Trophoblast cell (in vitro differentiated cells and primary cell): ENCODE data around the gene RASL10B.

Source experiments
- DNase-seq, 2 donors: peaks; one replicate each; pipeline ENCODE4 v3.0.0-alpha.2; 2016
- H2AFZ ChIP-seq: 2 replicates; pipeline ENCODE4 v1.6.1; 2013; ENCODE audit warnings: low read length, moderate library complexity, mild to moderate bottlenecking; ENCODE audit not compliant: insufficient read depth, poor library complexity
- H2AK5ac ChIP-seq: 2 replicates; pipeline ENCODE4 v1.6.1; 2013; ENCODE audit warnings: mild to moderate bottlenecking, low read length
- H2BK120ac ChIP-seq: 2 replicates; pipeline ENCODE4 v1.6.1; 2013; ENCODE audit warnings: low read length, mild to moderate bottlenecking, moderate library complexity; ENCODE audit not compliant: insufficient read depth, poor library complexity
- H2BK12ac ChIP-seq: 2 replicates; pipeline ENCODE4 v1.6.1; 2013; ENCODE audit warnings: mild to moderate bottlenecking, low read length, moderate library complexity
- H2BK5ac ChIP-seq: 2 replicates; pipeline ENCODE4 v1.6.1; 2013; ENCODE audit warnings: low read length, low read depth, moderate library complexity, mild to moderate bottlenecking; ENCODE audit not compliant: poor library complexity
- H3K14ac ChIP-seq: 2 replicates; pipeline ENCODE4 v1.6.1; 2013; ENCODE audit warnings: mild to moderate bottlenecking, low read length
- H3K18ac ChIP-seq: 2 replicates; pipeline ENCODE4 v1.6.1; 2013; ENCODE audit warnings: mild to moderate bottlenecking, low read length
- H3K23ac ChIP-seq: 2 replicates; pipeline ENCODE4 v1.6.1; 2013; ENCODE audit warnings: low read length
- H3K27ac ChIP-seq: 2 replicates; pipeline ENCODE4 v1.5.1; 2013; ENCODE audit warnings: low read depth, mild to moderate bottlenecking, inconsistent platforms, low read length, moderate library complexity
- H3K27me3 ChIP-seq: 2 replicates; pipeline ENCODE4 v1.6.1; 2013; ENCODE audit warnings: inconsistent platforms, mild to moderate bottlenecking, low read length, moderate library complexity; ENCODE audit not compliant: insufficient read depth
- H3K36me3 ChIP-seq, 2 experiments: 1 replicate in 1 of 2; 2 replicates in 1 of 2; pipeline ENCODE4 v1.6.1; 2013; ENCODE audit warnings: low read length in 2 of 2, mild to moderate bottlenecking in 2 of 2, moderate library complexity in 1 of 2; ENCODE audit not compliant: insufficient read depth in 2 of 2, control insufficient read depth in 1 of 2
- H3K4ac ChIP-seq: 2 replicates; pipeline ENCODE4 v1.6.1; 2013; ENCODE audit warnings: low read depth, mild to moderate bottlenecking, low read length, moderate library complexity
- H3K4me1 ChIP-seq, 2 experiments: 1 replicate in 1 of 2; 2 replicates in 1 of 2; pipeline ENCODE4 v1.6.1; 2013; ENCODE audit warnings: low read length in 2 of 2, mild to moderate bottlenecking in 2 of 2, moderate library complexity in 1 of 2; ENCODE audit not compliant: insufficient read depth in 2 of 2, control insufficient read depth in 1 of 2
- H3K4me2 ChIP-seq: 2 replicates; pipeline ENCODE4 v1.6.1; 2013; ENCODE audit warnings: inconsistent platforms, mild to moderate bottlenecking, low read length, moderate library complexity
- H3K4me3 ChIP-seq: 2 replicates; pipeline ENCODE4 v1.5.1; 2013; ENCODE audit warnings: mild to moderate bottlenecking, low read depth, low read length, inconsistent platforms
- H3K79me1 ChIP-seq: one replicate; pipeline ENCODE4 v1.6.1; 2013; ENCODE audit warnings: low read length
- H3K79me2 ChIP-seq: 2 replicates; pipeline ENCODE4 v1.6.1; 2013; ENCODE audit warnings: low read length, mild to moderate bottlenecking; ENCODE audit not compliant: control insufficient read depth, insufficient read depth, poor library complexity
- H3K9ac ChIP-seq: 2 replicates; pipeline ENCODE4 v1.6.1; 2013; ENCODE audit warnings: mild to moderate bottlenecking, low read length
- H3K9me3 ChIP-seq: 2 replicates; pipeline ENCODE4 v1.6.1; 2013; ENCODE audit warnings: low read depth, mild to moderate bottlenecking, control low read depth, inconsistent platforms, low read length; ENCODE audit not compliant: insufficient read depth
- H4K12ac ChIP-seq: 2 replicates; pipeline ENCODE4 v1.6.1; 2013; ENCODE audit warnings: low read depth, mild to moderate bottlenecking, low read length, moderate library complexity
- H4K8ac ChIP-seq: 2 replicates; pipeline ENCODE4 v1.6.1; 2013; ENCODE audit warnings: low read depth, mild to moderate bottlenecking, low read length, moderate library complexity
- H4K91ac ChIP-seq: one replicate; pipeline ENCODE4 v1.6.1; 2013; ENCODE audit warnings: low read depth, mild to moderate bottlenecking, low read length, moderate library complexity
- WGBS: extraction: QIAGEN DNeasy Blood & Tissue Kit; methylation state at CpG from one replicate; pipeline ENCODE4 v1.1.7; 2013; ENCODE audit warnings: missing lambda C conversion rate; ENCODE audit not compliant: insufficient read length, insufficient coverage; ENCODE audit errors: extremely low coverage; 5-methylcytosine and 5-hydroxymethylcytosine counted together

Gene RASL10B

DNA sequence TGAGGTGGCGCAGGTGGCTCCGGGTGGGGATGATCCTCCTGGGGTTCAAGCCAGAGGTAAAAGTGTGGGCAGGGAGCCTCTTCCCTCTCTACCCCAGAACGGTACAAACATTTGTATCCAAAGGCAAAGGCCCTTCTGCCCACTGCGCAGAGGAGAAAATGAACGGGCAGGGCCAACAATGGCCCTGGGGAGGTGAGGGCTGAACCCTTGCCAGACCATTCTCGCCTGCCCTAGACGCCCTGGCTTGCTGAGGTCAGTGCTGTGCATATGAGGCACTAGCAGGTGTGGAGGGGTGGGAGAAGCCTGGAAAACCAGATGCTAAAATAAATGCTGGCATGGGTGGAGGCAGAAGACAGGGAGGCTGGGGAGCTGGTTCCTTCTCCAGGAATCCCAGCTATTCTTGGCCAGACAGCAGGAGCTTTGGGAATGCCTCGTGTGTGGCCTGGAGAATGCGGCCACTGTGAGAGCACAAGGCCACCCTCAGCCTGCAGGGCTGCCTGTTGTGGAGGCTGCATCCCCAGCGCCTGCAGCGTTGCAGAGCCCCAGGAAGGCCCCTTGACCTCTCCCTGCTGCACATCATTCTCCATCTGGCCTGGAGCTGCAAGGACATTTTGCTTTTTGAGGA, 33.8 kb downstream of the RASL10B start:
- Histone ChIP-seq H3K4me3 (no peak overlapping the region), H2BK120ac (no peak overlapping the region), H3K23ac (no peak overlapping the region), H3K79me2 (no peaks in the 10 kb centered on the region), H3K18ac (no peak overlapping the region), H2AFZ (no peak overlapping the region), H4K8ac (no peak overlapping the region), H2BK5ac (no peak overlapping the region), H4K12ac (no peak overlapping the region), H3K36me3 (no peaks in the 10 kb centered on the region), H3K4ac (no peak overlapping the region), H3K27ac (peak overlapping the region; percentile 6), H3K27me3 (no peaks in the 10 kb centered on the region), H3K14ac (no peak overlapping the region), H3K9me3 (no peaks in the 10 kb centered on the region), H2AK5ac (no peak overlapping the region), H3K79me1 (peaks cover 2% of the 10 kb centered on the region), H4K91ac (no peak overlapping the region), H3K9ac (no peak overlapping the region), H2BK12ac (no peak overlapping the region), H3K4me2 (peak overlapping the region; percentile 65), H3K4me1 (peaks cover 15 to 24% of the 10 kb centered on the region in 2 experiments)
- WGBS: no CpG with 5 or more reads among the region's 11 CpGs
- no peak for DNase-seq

- H3K27me3 ChIP-seq: no peaks in the 10 kb centered on the region
- H4K8ac ChIP-seq: no peak overlapping the region
- H3K4me2 ChIP-seq: no peak overlapping the region
- H2BK5ac ChIP-seq: no peak overlapping the region
- no CpG with 5 or more reads among the region's 8 CpGs for WGBS
- H3K36me3 ChIP-seq: no peaks in the 10 kb centered on the region
- H3K9ac ChIP-seq: no peak overlapping the region
- no peak overlapping the region for H3K27ac ChIP-seq
- H3K79me1 ChIP-seq: peaks cover 2% of the 10 kb centered on the region
- no peaks in the 10 kb centered on the region for H3K79me2 ChIP-seq
- H3K4ac ChIP-seq: no peak overlapping the region
- no peak overlapping the region for H3K23ac ChIP-seq
- H3K4me3 ChIP-seq: no peak overlapping the region
- no peak overlapping the region for H3K18ac ChIP-seq
- H2AFZ ChIP-seq: no peak overlapping the region
- no peak overlapping the region for H3K14ac ChIP-seq
- H2BK120ac ChIP-seq: no peak overlapping the region
- H2AK5ac ChIP-seq: no peak overlapping the region
- no peak overlapping the region for H2BK12ac ChIP-seq
- no peak overlapping the region for H4K91ac ChIP-seq
- H4K12ac ChIP-seq: no peak overlapping the region
- no peaks in the 10 kb centered on the region for H3K9me3 ChIP-seq
- DNase-seq: no peak
- peaks cover 15 to 24% of the 10 kb centered on the region in 2 experiments for H3K4me1 ChIP-seq
Measured at GRCh38 chr17:35765756-35766488, 34.5 kb downstream of the RASL10B start.

DNA sequence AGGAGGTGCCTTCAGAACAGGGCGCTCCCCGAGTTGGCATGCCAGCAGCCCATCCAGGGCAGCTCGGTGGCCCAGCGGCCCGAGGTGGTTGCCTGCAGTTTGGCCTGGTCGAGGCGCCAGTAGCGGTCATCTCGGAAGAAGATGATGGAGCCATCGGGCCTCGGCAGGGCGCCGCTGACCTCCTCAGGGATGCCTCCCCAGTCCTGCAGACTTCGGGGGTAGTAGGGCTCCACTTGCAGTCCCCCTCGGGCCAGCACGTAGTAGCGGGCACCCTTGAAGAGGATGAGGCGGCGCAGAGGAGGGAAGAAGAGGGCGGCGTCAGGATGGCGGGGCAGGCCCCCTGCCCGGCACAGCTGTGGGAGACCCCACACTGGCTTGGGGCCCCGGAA, 35.0 kb downstream of the RASL10B start:
- no CpG with 5 or more reads among the region's 24 CpGs for WGBS
- no peak overlapping the region for H2BK12ac ChIP-seq

DNA sequence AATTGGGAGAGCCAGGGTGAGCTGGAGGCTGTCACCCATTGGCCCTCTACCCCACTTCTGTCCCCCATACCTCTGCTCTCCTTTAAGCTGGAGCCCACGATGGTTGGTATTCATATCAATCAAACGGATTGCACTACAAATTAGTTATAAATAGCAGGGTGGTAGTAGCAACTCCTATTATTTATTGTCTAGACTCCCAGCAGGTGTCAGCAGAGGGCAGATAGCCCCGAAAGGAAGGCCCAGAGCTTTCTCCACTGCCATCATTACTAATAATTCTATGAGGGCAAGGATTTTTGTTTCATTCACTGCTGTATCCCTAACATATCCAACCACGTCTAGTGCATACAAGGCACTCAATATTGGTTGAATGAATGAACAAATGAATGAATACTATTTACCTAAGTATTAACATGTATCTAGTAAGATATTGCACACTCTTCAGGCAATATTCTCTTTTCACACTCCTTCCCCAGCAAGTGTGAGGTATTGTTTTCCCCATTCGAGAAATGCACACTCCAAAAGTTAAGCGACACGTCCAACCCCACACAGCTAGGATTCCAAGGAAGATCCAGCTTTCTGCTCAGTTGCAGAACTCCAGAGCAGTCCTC, 35.6 kb downstream of the RASL10B start:
- H3K27ac ChIP-seq: no peak overlapping the region
- no peak overlapping the region for H2BK12ac ChIP-seq
- H3K4me2 ChIP-seq: no peak overlapping the region
- no peak overlapping the region for H2AK5ac ChIP-seq
- no peaks in the 10 kb centered on the region for H3K9me3 ChIP-seq
- H3K27me3 ChIP-seq: no peaks in the 10 kb centered on the region
- no peak overlapping the region for H3K9ac ChIP-seq
- no peak overlapping the region for H2BK5ac ChIP-seq
- H3K79me1 ChIP-seq: peaks cover 2% of the 10 kb centered on the region
- no peak overlapping the region for H3K18ac ChIP-seq
- no peak overlapping the region for H3K14ac ChIP-seq
- peaks cover 15 to 24% of the 10 kb centered on the region in 2 experiments for H3K4me1 ChIP-seq
- WGBS: no CpG with 5 or more reads among the region's 7 CpGs
- H2AFZ ChIP-seq: no peak overlapping the region
- H2BK120ac ChIP-seq: no peak overlapping the region
- peak overlapping the region; percentile 4 for H4K91ac ChIP-seq
- H3K36me3 ChIP-seq: no peaks in the 10 kb centered on the region
- DNase-seq: peak in 1 of 2 donors; percentile 51
- no peak overlapping the region for H3K4ac ChIP-seq
- no peaks in the 10 kb centered on the region for H3K79me2 ChIP-seq
- H3K4me3 ChIP-seq: no peak overlapping the region
- H4K12ac ChIP-seq: no peak overlapping the region
- H4K8ac ChIP-seq: no peak overlapping the region
- no peak overlapping the region for H3K23ac ChIP-seq

More for the DNA sequence above, 35.0 kb downstream of the RASL10B start:
- Histone ChIP-seq H3K23ac (no peak overlapping the region), H4K91ac (peak overlapping the region; percentile 4), H3K18ac (no peak overlapping the region), H3K14ac (no peak overlapping the region), H3K9ac (no peak overlapping the region), H2BK120ac (no peak overlapping the region), H3K27ac (no peak overlapping the region), H3K36me3 (no peaks in the 10 kb centered on the region), H3K9me3 (no peaks in the 10 kb centered on the region), H3K4me3 (no peak overlapping the region), H2BK5ac (no peak overlapping the region), H3K27me3 (no peaks in the 10 kb centered on the region), H3K4me1 (peaks cover 15 to 24% of the 10 kb centered on the region in 2 experiments), H2AK5ac (no peak overlapping the region), H2AFZ (no peak overlapping the region), H4K8ac (no peak overlapping the region), H4K12ac (no peak overlapping the region), H3K4ac (no peak overlapping the region), H3K79me1 (peaks cover 2% of the 10 kb centered on the region), H3K79me2 (no peaks in the 10 kb centered on the region), H3K4me2 (no peak overlapping the region)
- no peak for DNase-seq
